Suprapubic skin (tissue), 3 donors: ENCODE data around the gene SH3BP5.

ENCODE experiments used
- POLR2AphosphoS5 ChIP-seq, 3 donors: sonication (generic); formaldehyde crosslinking; IDR thresholded peaks; one replicate each; pipeline ENCODE4 v1.6.1; 2017; ENCODE audit warnings: antibody characterized with exemption in 3 of 3
- TF ChIP-seq, protein P1 (sequence below), 2 donors: fragments of 200-600 bp in 1 of 2; fragments of 450-650 bp in 1 of 2; sonication (generic) in 1 of 2; IDR thresholded peaks; one replicate each; pipeline ENCODE4 v1.5.1; 2016 to 2019; ENCODE audit warnings: antibody characterized with exemption in 2 of 2, mild to moderate bottlenecking in 1 of 2, moderate library complexity in 1 of 2

DNA sequence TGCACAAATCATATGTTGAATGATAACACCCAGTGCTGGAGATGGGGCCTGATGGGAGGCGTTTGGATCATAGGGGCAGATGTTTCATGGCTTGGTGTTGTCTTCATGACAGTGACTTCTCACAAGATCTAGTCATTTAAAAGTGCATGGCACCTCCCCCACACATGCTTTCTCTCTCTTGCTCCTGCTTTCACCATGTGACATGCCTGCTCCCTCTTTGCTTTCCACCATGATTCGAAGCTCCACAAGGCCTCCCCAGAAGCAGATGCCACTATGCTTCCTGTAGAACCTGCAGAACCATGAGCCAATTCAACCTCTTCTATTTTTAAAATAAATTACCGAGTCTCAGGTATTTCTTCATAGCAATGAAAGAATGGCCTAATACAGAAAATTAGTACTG is 17.8 kb upstream of the SH3BP5 start:
- TF ChIP-seq, protein P1, sequence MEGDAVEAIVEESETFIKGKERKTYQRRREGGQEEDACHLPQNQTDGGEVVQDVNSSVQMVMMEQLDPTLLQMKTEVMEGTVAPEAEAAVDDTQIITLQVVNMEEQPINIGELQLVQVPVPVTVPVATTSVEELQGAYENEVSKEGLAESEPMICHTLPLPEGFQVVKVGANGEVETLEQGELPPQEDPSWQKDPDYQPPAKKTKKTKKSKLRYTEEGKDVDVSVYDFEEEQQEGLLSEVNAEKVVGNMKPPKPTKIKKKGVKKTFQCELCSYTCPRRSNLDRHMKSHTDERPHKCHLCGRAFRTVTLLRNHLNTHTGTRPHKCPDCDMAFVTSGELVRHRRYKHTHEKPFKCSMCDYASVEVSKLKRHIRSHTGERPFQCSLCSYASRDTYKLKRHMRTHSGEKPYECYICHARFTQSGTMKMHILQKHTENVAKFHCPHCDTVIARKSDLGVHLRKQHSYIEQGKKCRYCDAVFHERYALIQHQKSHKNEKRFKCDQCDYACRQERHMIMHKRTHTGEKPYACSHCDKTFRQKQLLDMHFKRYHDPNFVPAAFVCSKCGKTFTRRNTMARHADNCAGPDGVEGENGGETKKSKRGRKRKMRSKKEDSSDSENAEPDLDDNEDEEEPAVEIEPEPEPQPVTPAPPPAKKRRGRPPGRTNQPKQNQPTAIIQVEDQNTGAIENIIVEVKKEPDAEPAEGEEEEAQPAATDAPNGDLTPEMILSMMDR (IDR thresholded peaks at IDR 0.05), result no peak
- no peak for TF ChIP-seq POLR2AphosphoS5 (IDR thresholded peaks at IDR 0.05)
